SK-N-SH treated with all-trans-retinoic acid at 6 μM for 48 hours (cell line): ENCODE results near the gene RFK.

Experiments
- ATAC-seq: fragments of 200-7000 bp; cut with Tn5 transposase; 3 replicates; pipeline ENCODE4 v1.9.1; 2020; ENCODE audit warnings: mild to moderate bottlenecking, moderate library complexity
- ARNTL ChIP-seq: fragments of 450-650 bp; formaldehyde crosslinking; IDR thresholded peaks from 2 replicates; pipeline ENCODE4 v1.5.0; 2020; ENCODE audit warnings: low read depth, mild to moderate bottlenecking, moderate library complexity, borderline replicate concordance
- BACH2 ChIP-seq: fragments of 250-450 bp; sonication (Bioruptor Pico); IDR thresholded peaks from 2 replicates; pipeline ENCODE4 v1.9.0; 2021; ENCODE audit warnings: mild to moderate bottlenecking, borderline replicate concordance
- CSDC2 ChIP-seq: fragments of 250-450 bp; sonication (Bioruptor Pico); IDR thresholded peaks from 2 replicates; pipeline ENCODE4 v1.5.0; 2020; ENCODE audit warnings: mild to moderate bottlenecking, moderate library complexity
- ESRRG ChIP-seq: fragments of 250-450 bp; sonication (Bioruptor Pico); IDR thresholded peaks from 2 replicates; pipeline ENCODE4 v1.6.1; 2021; ENCODE audit warnings: mild to moderate bottlenecking
- GLIS3 ChIP-seq: fragments of 250-450 bp; sonication (Bioruptor Pico); IDR thresholded peaks from 2 replicates; pipeline ENCODE4 v1.5.0; 2020; ENCODE audit warnings: mild to moderate bottlenecking, moderate library complexity
- ISL1 ChIP-seq: fragments of 250-450 bp; sonication (Bioruptor Pico); IDR thresholded peaks from 2 replicates; pipeline ENCODE4 v2.1.2; 2022; ENCODE audit warnings: mild to moderate bottlenecking, moderate library complexity
- OSR1 ChIP-seq: fragments of 250-450 bp; sonication (Bioruptor Pico); IDR thresholded peaks from 2 replicates; pipeline ENCODE4 v1.8.0; 2022; ENCODE audit warnings: moderate library complexity, mild to moderate bottlenecking, inconsistent platforms
- PPARA ChIP-seq: fragments of 250-450 bp; sonication (Bioruptor Pico); IDR thresholded peaks from 2 replicates; pipeline ENCODE4 v1.5.0; 2020; ENCODE audit warnings: mild to moderate bottlenecking, borderline replicate concordance
- RARB ChIP-seq: fragments of 250-450 bp; sonication (Bioruptor Pico); IDR thresholded peaks from 2 replicates; pipeline ENCODE4 v1.8.0; 2021; ENCODE audit warnings: mild to moderate bottlenecking, moderate library complexity
- SNAI2 ChIP-seq: fragments of 250-450 bp; sonication (Bioruptor Pico); IDR thresholded peaks from 2 replicates; pipeline ENCODE4 v1.5.0; 2020; ENCODE audit warnings: mild to moderate bottlenecking, moderate library complexity
- TCF4 ChIP-seq: fragments of 250-450 bp; sonication (Bioruptor Pico); IDR thresholded peaks from 2 replicates; pipeline ENCODE4 v1.8.0; 2021; ENCODE audit warnings: mild to moderate bottlenecking, moderate library complexity, borderline replicate concordance
- TOX ChIP-seq: fragments of 250-450 bp; sonication (Bioruptor Pico); IDR thresholded peaks from 2 replicates; pipeline ENCODE4 v1.8.0; 2021; ENCODE audit warnings: mild to moderate bottlenecking, moderate library complexity, borderline replicate concordance
- TSHZ2 ChIP-seq: fragments of 250-450 bp; sonication (Bioruptor Pico); IDR thresholded peaks from 2 replicates; pipeline ENCODE4 v1.5.0; 2020; ENCODE audit warnings: mild to moderate bottlenecking, moderate library complexity
- ZC3H10 ChIP-seq: fragments of 250-450 bp; sonication (Bioruptor Pico); IDR thresholded peaks from 2 replicates; pipeline ENCODE4 v1.5.1; 2021; ENCODE audit warnings: mild to moderate bottlenecking, moderate library complexity
- ZFP30 ChIP-seq: fragments of 450-650 bp; formaldehyde crosslinking; IDR thresholded peaks from 2 replicates; pipeline ENCODE4 v1.5.0; 2022; ENCODE audit warnings: mild to moderate bottlenecking, moderate library complexity
- ZNF565 ChIP-seq: fragments of 450-650 bp; formaldehyde crosslinking; conservative IDR thresholded peaks from 2 replicates; pipeline ENCODE4 v1.5.0; 2020; ENCODE audit warnings: low read depth, mild to moderate bottlenecking, moderate library complexity
- ZNF70 ChIP-seq: fragments of 450-650 bp; formaldehyde crosslinking; IDR thresholded peaks from 2 replicates; pipeline ENCODE4 v1.5.0; 2020; ENCODE audit warnings: mild to moderate bottlenecking, moderate library complexity
- ZNF8 ChIP-seq: fragments of 450-650 bp; formaldehyde crosslinking; IDR thresholded peaks from 2 replicates; pipeline ENCODE4 v1.5.0; 2020; ENCODE audit warnings: mild to moderate bottlenecking, moderate library complexity
- TF ChIP-seq, protein P1 (sequence below): fragments of 250-450 bp; sonication (Bioruptor Pico); IDR thresholded peaks from 2 replicates; pipeline ENCODE4 v1.5.1; 2021; ENCODE audit warnings: mild to moderate bottlenecking, moderate library complexity
- TF ChIP-seq, protein P2 (sequence below): fragments of 250-450 bp; sonication (Bioruptor Pico); IDR thresholded peaks from 2 replicates; pipeline ENCODE4 v1.8.0; 2021; ENCODE audit warnings: low read depth, mild to moderate bottlenecking, moderate library complexity, borderline replicate concordance
- TF ChIP-seq, protein P3 (sequence below): fragments of 250-450 bp; sonication (Bioruptor Pico); IDR thresholded peaks from 2 replicates; pipeline ENCODE4 v1.5.1; 2020; ENCODE audit warnings: low read depth, mild to moderate bottlenecking, moderate library complexity
- TF ChIP-seq, protein P4 (sequence below): fragments of 250-450 bp; sonication (Bioruptor Pico); IDR thresholded peaks from 2 replicates; pipeline ENCODE4 v1.8.0; 2020; ENCODE audit warnings: mild to moderate bottlenecking, moderate library complexity, borderline replicate concordance

Gene RFK

GRCh38 chr9:76425677-76426453 lies 31.6 kb upstream of the RFK start:
- TF ChIP-seq SNAI2 (CRISPR knock-in tag) (no peak), ZFP30 (CRISPR knock-in tag) (no peak), ISL1 (CRISPR knock-in tag) (no peak), BACH2 (CRISPR knock-in tag) (no peak), ZC3H10 (CRISPR knock-in tag) (no peak), ZNF70 (CRISPR knock-in tag) (no peak), CSDC2 (CRISPR knock-in tag) (no peak)
- TF ChIP-seq, protein P1, sequence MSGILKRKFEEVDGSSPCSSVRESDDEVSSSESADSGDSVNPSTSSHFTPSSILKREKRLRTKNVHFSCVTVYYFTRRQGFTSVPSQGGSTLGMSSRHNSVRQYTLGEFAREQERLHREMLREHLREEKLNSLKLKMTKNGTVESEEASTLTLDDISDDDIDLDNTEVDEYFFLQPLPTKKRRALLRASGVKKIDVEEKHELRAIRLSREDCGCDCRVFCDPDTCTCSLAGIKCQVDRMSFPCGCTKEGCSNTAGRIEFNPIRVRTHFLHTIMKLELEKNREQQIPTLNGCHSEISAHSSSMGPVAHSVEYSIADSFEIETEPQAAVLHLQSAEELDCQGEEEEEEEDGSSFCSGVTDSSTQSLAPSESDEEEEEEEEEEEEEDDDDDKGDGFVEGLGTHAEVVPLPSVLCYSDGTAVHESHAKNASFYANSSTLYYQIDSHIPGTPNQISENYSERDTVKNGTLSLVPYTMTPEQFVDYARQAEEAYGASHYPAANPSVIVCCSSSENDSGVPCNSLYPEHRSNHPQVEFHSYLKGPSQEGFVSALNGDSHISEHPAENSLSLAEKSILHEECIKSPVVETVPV = no peak
- TF ChIP-seq, protein P2, sequence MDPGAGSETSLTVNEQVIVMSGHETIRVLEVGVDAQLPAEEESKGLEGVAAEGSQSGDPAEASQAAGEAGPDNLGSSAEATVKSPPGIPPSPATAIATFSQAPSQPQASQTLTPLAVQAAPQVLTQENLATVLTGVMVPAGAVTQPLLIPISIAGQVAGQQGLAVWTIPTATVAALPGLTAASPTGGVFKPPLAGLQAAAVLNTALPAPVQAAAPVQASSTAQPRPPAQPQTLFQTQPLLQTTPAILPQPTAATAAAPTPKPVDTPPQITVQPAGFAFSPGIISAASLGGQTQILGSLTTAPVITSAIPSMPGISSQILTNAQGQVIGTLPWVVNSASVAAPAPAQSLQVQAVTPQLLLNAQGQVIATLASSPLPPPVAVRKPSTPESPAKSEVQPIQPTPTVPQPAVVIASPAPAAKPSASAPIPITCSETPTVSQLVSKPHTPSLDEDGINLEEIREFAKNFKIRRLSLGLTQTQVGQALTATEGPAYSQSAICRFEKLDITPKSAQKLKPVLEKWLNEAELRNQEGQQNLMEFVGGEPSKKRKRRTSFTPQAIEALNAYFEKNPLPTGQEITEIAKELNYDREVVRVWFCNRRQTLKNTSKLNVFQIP = no peak
- no peak for ATAC-seq

DNA sequence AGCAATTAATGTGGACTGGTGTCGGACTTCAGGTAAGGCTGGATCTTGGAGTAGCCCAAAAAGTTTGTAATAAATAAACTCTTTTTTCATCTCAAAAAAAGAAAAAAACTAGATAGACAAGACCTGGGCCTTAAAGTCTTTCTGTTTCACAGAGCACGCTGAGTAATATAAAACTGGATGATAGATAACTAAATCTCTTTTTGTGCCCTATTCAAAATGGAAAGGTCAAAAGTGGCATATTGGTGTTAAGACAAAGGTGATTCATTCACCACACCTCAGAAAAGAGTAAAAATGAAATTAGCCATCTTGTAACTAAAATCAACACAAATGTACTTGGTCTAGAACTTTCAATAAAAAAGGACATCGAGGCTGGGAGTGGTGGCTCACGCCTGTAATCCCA lies 30.3 kb upstream of the RFK start:
- ATAC-seq = no peak
- TF ChIP-seq, protein P2 = no peak
- no peak for TF ChIP-seq TOX
- no peak for TF ChIP-seq PPARA (CRISPR knock-in tag)
- TF ChIP-seq ZFP30 (CRISPR knock-in tag) = no peak
- no peak for TF ChIP-seq ISL1 (CRISPR knock-in tag)
- TF ChIP-seq, protein P3, sequence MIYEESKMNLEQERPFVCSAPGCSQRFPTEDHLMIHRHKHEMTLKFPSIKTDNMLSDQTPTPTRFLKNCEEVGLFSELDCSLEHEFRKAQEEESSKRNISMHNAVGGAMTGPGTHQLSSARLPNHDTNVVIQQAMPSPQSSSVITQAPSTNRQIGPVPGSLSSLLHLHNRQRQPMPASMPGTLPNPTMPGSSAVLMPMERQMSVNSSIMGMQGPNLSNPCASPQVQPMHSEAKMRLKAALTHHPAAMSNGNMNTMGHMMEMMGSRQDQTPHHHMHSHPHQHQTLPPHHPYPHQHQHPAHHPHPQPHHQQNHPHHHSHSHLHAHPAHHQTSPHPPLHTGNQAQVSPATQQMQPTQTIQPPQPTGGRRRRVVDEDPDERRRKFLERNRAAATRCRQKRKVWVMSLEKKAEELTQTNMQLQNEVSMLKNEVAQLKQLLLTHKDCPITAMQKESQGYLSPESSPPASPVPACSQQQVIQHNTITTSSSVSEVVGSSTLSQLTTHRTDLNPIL (CRISPR knock-in tag) = no peak
- TF ChIP-seq RARB (CRISPR knock-in tag) = no peak
- TF ChIP-seq ZNF565 (CRISPR knock-in tag) = no peak
- TF ChIP-seq TSHZ2 (CRISPR knock-in tag) = no peak
- no peak for TF ChIP-seq ZNF70 (CRISPR knock-in tag)
- no peak for TF ChIP-seq BACH2 (CRISPR knock-in tag)
- TF ChIP-seq ZC3H10 (CRISPR knock-in tag) = no peak
- no peak for TF ChIP-seq GLIS3 (CRISPR knock-in tag)
- no peak for TF ChIP-seq ZNF8 (CRISPR knock-in tag)
- no peak for TF ChIP-seq ESRRG (CRISPR knock-in tag)
- no peak for TF ChIP-seq ARNTL (CRISPR knock-in tag)

- no peak for ATAC-seq
- TF ChIP-seq TCF4 (CRISPR knock-in tag) (no peak), OSR1 (CRISPR knock-in tag) (no peak), ESRRG (CRISPR knock-in tag) (no peak), TOX (no peak), ZNF8 (CRISPR knock-in tag) (no peak), ZNF70 (CRISPR knock-in tag) (no peak), SNAI2 (CRISPR knock-in tag) (no peak), BACH2 (CRISPR knock-in tag) (no peak), GLIS3 (CRISPR knock-in tag) (no peak), CSDC2 (CRISPR knock-in tag) (no peak)
- TF ChIP-seq, protein P1 = no peak
- TF ChIP-seq, protein P4, sequence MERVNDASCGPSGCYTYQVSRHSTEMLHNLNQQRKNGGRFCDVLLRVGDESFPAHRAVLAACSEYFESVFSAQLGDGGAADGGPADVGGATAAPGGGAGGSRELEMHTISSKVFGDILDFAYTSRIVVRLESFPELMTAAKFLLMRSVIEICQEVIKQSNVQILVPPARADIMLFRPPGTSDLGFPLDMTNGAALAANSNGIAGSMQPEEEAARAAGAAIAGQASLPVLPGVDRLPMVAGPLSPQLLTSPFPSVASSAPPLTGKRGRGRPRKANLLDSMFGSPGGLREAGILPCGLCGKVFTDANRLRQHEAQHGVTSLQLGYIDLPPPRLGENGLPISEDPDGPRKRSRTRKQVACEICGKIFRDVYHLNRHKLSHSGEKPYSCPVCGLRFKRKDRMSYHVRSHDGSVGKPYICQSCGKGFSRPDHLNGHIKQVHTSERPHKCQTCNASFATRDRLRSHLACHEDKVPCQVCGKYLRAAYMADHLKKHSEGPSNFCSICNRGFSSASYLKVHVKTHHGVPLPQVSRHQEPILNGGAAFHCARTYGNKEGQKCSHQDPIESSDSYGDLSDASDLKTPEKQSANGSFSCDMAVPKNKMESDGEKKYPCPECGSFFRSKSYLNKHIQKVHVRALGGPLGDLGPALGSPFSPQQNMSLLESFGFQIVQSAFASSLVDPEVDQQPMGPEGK (CRISPR knock-in tag) = no peak
These were observed 29.3 kb upstream of the RFK start for GRCh38 chr9:76423216-76424177.
